ENCODE results near the gene NFATC4. TPM values are rescaled to one million over a fixed set of nuclear protein-coding genes. Genes with fewer than 3 reads are reported as not detected.

NFATC4 gene
- total RNA-seq, 1 experiment from 2014 or later, result not detected

- no peak for DNase-seq (ENCODE audit: low spot score)
Measured at GRCh38 chr14:24427537-24428508, 59.8 kb downstream of the NFATC4 start.

GRCh38 chr14:24428628-24429394 is 60.8 kb downstream of the NFATC4 start:
- DNase-seq (ENCODE audit: low spot score), result no peak

Other genes starting within 250 kb of the NFATC4 start
- gene FITM1, start 237.5 kb upstream of the NFATC4 start, total RNA-seq (2014; rRNA removed; shearing (Covaris generic)), result not detected in 2 replicates
- gene PSME1, start 232.0 kb upstream of the NFATC4 start, total RNA-seq (2014; rRNA removed; shearing (Covaris generic)), result 163 TPM in 2 replicates
- 11.3 and 15.2 TPM in 2 replicates for gene EMC9, start 226.6 kb upstream of the NFATC4 start, total RNA-seq (2014; rRNA removed; shearing (Covaris generic))
- gene PSME2, start 221.6 kb upstream of the NFATC4 start, total RNA-seq (2014; rRNA removed; shearing (Covaris generic)), result 102 and 126 TPM in 2 replicates
- gene RNF31, start 220.7 kb upstream of the NFATC4 start, total RNA-seq (2014; rRNA removed; shearing (Covaris generic)), result 30.6 and 32.1 TPM in 2 replicates
- gene IRF9, start 206.9 kb upstream of the NFATC4 start, total RNA-seq (2014; rRNA removed; shearing (Covaris generic)), result 20.8 and 24.9 TPM in 2 replicates
- 0.91 TPM in 1 of 2 replicates, not detected in the other for gene REC8, start 196.1 kb upstream of the NFATC4 start, total RNA-seq (2014; rRNA removed; shearing (Covaris generic))
- gene IPO4, start 179.4 kb upstream of the NFATC4 start, total RNA-seq (2014; rRNA removed; shearing (Covaris generic)), result 49.5 and 53.2 TPM in 2 replicates
- gene TM9SF1, start 172.7 kb upstream of the NFATC4 start, total RNA-seq (2014; rRNA removed; shearing (Covaris generic)), result 45.3 and 50.8 TPM in 2 replicates
- not detected in 2 replicates for gene TSSK4, start 162.5 kb upstream of the NFATC4 start, total RNA-seq (2014; rRNA removed; shearing (Covaris generic))
- gene CHMP4A, start 154.7 kb upstream of the NFATC4 start, total RNA-seq (2014; rRNA removed; shearing (Covaris generic)), result 19.8 and 38.1 TPM in 2 replicates
- 6.4 and 20.2 TPM in 2 replicates for gene MDP1, start 152.1 kb upstream of the NFATC4 start, total RNA-seq (2014; rRNA removed; shearing (Covaris generic))
- gene NEDD8, start 135.8 kb upstream of the NFATC4 start, total RNA-seq (2014; rRNA removed; shearing (Covaris generic)), result 201 and 286 TPM in 2 replicates
- gene GMPR2, start 135.3 kb upstream of the NFATC4 start, total RNA-seq (2014; rRNA removed; shearing (Covaris generic)), result 49.3 and 52.7 TPM in 2 replicates
- 36.1 and 44.5 TPM in 2 replicates for gene TINF2, start 125.6 kb upstream of the NFATC4 start, total RNA-seq (2014; rRNA removed; shearing (Covaris generic))
- 0.64 and 3.3 TPM in 2 replicates for gene TGM1, start 105.0 kb upstream of the NFATC4 start, total RNA-seq (2014; rRNA removed; shearing (Covaris generic))
- 14.7 and 15.2 TPM in 2 replicates for gene RABGGTA, start 96.6 kb upstream of the NFATC4 start, total RNA-seq (2014; rRNA removed; shearing (Covaris generic))
- 15.1 and 27.8 TPM in 2 replicates for gene DHRS1, start 68.4 kb upstream of the NFATC4 start, total RNA-seq (2014; rRNA removed; shearing (Covaris generic))
- 7.8 and 9.6 TPM in 2 replicates for gene NOP9, start 68.3 kb upstream of the NFATC4 start, total RNA-seq (2014; rRNA removed; shearing (Covaris generic))
- gene CIDEB, start 60.2 kb upstream of the NFATC4 start, total RNA-seq (2014; rRNA removed; shearing (Covaris generic)), result not detected in 2 replicates
- gene LTB4R2, start 58.0 kb upstream of the NFATC4 start, total RNA-seq (2014; rRNA removed; shearing (Covaris generic)), result 4.7 and 5.9 TPM in 2 replicates
- gene LTB4R, start 56.7 kb upstream of the NFATC4 start, total RNA-seq (2014; rRNA removed; shearing (Covaris generic)), result 2.3 and 2.9 TPM in 2 replicates
- gene ADCY4, start 33.1 kb upstream of the NFATC4 start, total RNA-seq (2014; rRNA removed; shearing (Covaris generic)), result 0.05 TPM in 1 of 2 replicates, not detected in the other
- gene RIPK3, start 28.2 kb upstream of the NFATC4 start, total RNA-seq (2014; rRNA removed; shearing (Covaris generic)), result not detected in 2 replicates
- 0.12 and 0.69 TPM in 2 replicates for gene NYNRIN, start 30.8 kb downstream of the NFATC4 start, total RNA-seq (2014; rRNA removed; shearing (Covaris generic))
- 0.17 TPM in 1 of 2 replicates, not detected in the other for gene CBLN3, start 61.5 kb downstream of the NFATC4 start, total RNA-seq (2014; rRNA removed; shearing (Covaris generic))
- 15.4 and 19.5 TPM in 2 replicates for gene KHNYN, start 61.8 kb downstream of the NFATC4 start, total RNA-seq (2014; rRNA removed; shearing (Covaris generic))
- gene SDR39U1, start 74.6 kb downstream of the NFATC4 start, total RNA-seq (2014; rRNA removed; shearing (Covaris generic)), result 3.3 and 4.0 TPM in 2 replicates
- gene CMA1, start 140.1 kb downstream of the NFATC4 start, total RNA-seq (2014; rRNA removed; shearing (Covaris generic)), result not detected in 2 replicates
- not detected in 2 replicates for gene CTSG, start 208.1 kb downstream of the NFATC4 start, total RNA-seq (2014; rRNA removed; shearing (Covaris generic))
- gene GZMH, start 241.5 kb downstream of the NFATC4 start, total RNA-seq (2014; rRNA removed; shearing (Covaris generic)), result not detected in 2 replicates